Keratinocyte (primary cell): Measurements from ENCODE around the gene DNMBP. TPM values are rescaled to one million over a fixed set of nuclear protein-coding genes. Genes with fewer than 3 reads are reported as not detected.

ENCODE experiments used
- DNase-seq: peaks from one replicate; pipeline ENCODE4 v3.0.0-alpha.2; 2011; ENCODE audit warnings: low read depth, missing footprints, low spot score
- FAIRE-seq: peaks from 2 replicates; lab custom pipeline; 2011; peaks lifted over from hg19 to GRCh38; lab: Jason Lieb, UNC
- H2AFZ ChIP-seq: 2 replicates; pipeline ENCODE4 v1.6.0; 2012; ENCODE audit warnings: low read length, control low read depth, inconsistent platforms; ENCODE audit not compliant: control insufficient read depth
- H3K27ac ChIP-seq: 2 replicates; pipeline ENCODE4 v1.5.1; 2011; ENCODE audit warnings: low read length; ENCODE audit not compliant: control insufficient read depth, insufficient read depth
- H3K27me3 ChIP-seq: 3 replicates; pipeline ENCODE4 v1.6.0; 2011; ENCODE audit warnings: low read length; ENCODE audit not compliant: control insufficient read depth, insufficient read depth; ENCODE audit errors: extremely low read depth
- H3K36me3 ChIP-seq, 2 experiments: 2 replicates in 1 of 2; 3 replicates in 1 of 2; pipeline ENCODE4 v1.5.1; 2011; ENCODE audit warnings: low read length in 2 of 2, mild to moderate bottlenecking in 1 of 2; ENCODE audit not compliant: control insufficient read depth in 2 of 2, insufficient read depth in 2 of 2; ENCODE audit errors: extremely low read depth in 1 of 2
- H3K4me1 ChIP-seq: 3 replicates; pipeline ENCODE4 v1.5.1; 2011; ENCODE audit warnings: low read length; ENCODE audit not compliant: control insufficient read depth, insufficient read depth; ENCODE audit errors: extremely low read depth
- H3K4me2 ChIP-seq: 3 replicates; pipeline ENCODE4 v1.6.0; 2011; ENCODE audit warnings: low read depth, low read length; ENCODE audit not compliant: control insufficient read depth, insufficient read depth; ENCODE audit errors: extremely low read depth
- H3K4me3 ChIP-seq, 3 experiments: fragments of 200-600 bp in 1 of 3; sonication (generic) in 1 of 3; 2 replicates in 2 of 3; 3 replicates in 1 of 3; pipeline ENCODE4 v1.5.1; 2011 to 2016; ENCODE audit warnings: low read length in 3 of 3, mild to moderate bottlenecking in 3 of 3, control low read depth in 2 of 3, inconsistent platforms in 1 of 3, low read depth in 1 of 3, mixed read lengths in 1 of 3, mixed run types in 1 of 3, moderate library complexity in 1 of 3; ENCODE audit not compliant: control insufficient read depth in 2 of 3, insufficient read depth in 2 of 3; ENCODE audit errors: extremely low read depth in 1 of 3
- H3K79me2 ChIP-seq: 2 replicates; pipeline ENCODE4 v1.6.0; 2012; ENCODE audit warnings: low read length; ENCODE audit not compliant: control insufficient read depth, insufficient read depth
- H3K9ac ChIP-seq: 3 replicates; pipeline ENCODE4 v1.6.0; 2011; ENCODE audit warnings: low read length; ENCODE audit not compliant: control insufficient read depth, insufficient read depth; ENCODE audit errors: extremely low read depth
- H3K9me1 ChIP-seq: 3 replicates; pipeline ENCODE4 v1.6.0; 2011; ENCODE audit warnings: low read length; ENCODE audit not compliant: control insufficient read depth, insufficient read depth; ENCODE audit errors: extremely low read depth
- H3K9me3 ChIP-seq: 2 replicates; pipeline ENCODE4 v1.5.1; 2012; ENCODE audit warnings: low read depth, low read length; ENCODE audit not compliant: control insufficient read depth
- H4K20me1 ChIP-seq: 3 replicates; pipeline ENCODE4 v1.6.0; 2011; ENCODE audit warnings: low read length; ENCODE audit not compliant: control insufficient read depth, insufficient read depth; ENCODE audit errors: extremely low read depth
- CTCF ChIP-seq, 3 experiments: IDR thresholded peaks in 1 of 3; conservative IDR thresholded peaks in 1 of 3; optimal IDR thresholded peaks in 1 of 3; 2 replicates in 2 of 3; 3 replicates in 1 of 3; pipeline versions ENCODE3 to v1.5.1; 2011; ENCODE audit warnings: low read length in 3 of 3, mild to moderate bottlenecking in 3 of 3, moderate library complexity in 2 of 3, control low read depth in 1 of 3, inconsistent platforms in 1 of 3; ENCODE audit not compliant: insufficient read depth in 2 of 3; ENCODE audit errors: extremely low read depth in 1 of 3
- EZH2 ChIP-seq: IDR thresholded peaks from one replicate; pipeline ENCODE4 v1.6.1; 2012; ENCODE audit warnings: inconsistent platforms, mild to moderate bottlenecking, low read length, moderate library complexity
- dilution Hi-C: fragments of 300-500 bp; cut with MboI; formaldehyde crosslinking; loops from one replicate; pipeline ENCODE4 v1.7.0; 2020; ENCODE audit warnings: low sequenced_read_pairs; ENCODE audit not compliant: extremely low pct_ligation_motif_present
- polyA minus RNA-seq, 3 experiments: library from RNA; depleted of rRNA, polyadenylated mRNA; stranded (reverse); fragments of >200 nt; gene quantifications; 1 replicate in 1 of 3; 2 replicates in 1 of 3; 3 replicates in 1 of 3; pipeline ENCODE4 v1.2.3, GENCODE V29; 2011
- polyA plus RNA-seq, 5 experiments: library from polyadenylated mRNA; depleted of rRNA in 3 of 5; stranded (reverse) in 3 of 5; stranded (forward) in 1 of 5; unstranded in 1 of 5; fragments of >200 nt; gene quantifications; 1 replicate in 1 of 5; 2 replicates in 3 of 5; 3 replicates in 1 of 5; pipeline versions ENCODE4 v1.2.1 to v1.2.3, GENCODE V29; 2011 to 2012; ENCODE audit warnings: missing spikeins in 2 of 5, low read depth in 1 of 5, low replicate concordance in 1 of 5

Gene DNMBP, protein sequence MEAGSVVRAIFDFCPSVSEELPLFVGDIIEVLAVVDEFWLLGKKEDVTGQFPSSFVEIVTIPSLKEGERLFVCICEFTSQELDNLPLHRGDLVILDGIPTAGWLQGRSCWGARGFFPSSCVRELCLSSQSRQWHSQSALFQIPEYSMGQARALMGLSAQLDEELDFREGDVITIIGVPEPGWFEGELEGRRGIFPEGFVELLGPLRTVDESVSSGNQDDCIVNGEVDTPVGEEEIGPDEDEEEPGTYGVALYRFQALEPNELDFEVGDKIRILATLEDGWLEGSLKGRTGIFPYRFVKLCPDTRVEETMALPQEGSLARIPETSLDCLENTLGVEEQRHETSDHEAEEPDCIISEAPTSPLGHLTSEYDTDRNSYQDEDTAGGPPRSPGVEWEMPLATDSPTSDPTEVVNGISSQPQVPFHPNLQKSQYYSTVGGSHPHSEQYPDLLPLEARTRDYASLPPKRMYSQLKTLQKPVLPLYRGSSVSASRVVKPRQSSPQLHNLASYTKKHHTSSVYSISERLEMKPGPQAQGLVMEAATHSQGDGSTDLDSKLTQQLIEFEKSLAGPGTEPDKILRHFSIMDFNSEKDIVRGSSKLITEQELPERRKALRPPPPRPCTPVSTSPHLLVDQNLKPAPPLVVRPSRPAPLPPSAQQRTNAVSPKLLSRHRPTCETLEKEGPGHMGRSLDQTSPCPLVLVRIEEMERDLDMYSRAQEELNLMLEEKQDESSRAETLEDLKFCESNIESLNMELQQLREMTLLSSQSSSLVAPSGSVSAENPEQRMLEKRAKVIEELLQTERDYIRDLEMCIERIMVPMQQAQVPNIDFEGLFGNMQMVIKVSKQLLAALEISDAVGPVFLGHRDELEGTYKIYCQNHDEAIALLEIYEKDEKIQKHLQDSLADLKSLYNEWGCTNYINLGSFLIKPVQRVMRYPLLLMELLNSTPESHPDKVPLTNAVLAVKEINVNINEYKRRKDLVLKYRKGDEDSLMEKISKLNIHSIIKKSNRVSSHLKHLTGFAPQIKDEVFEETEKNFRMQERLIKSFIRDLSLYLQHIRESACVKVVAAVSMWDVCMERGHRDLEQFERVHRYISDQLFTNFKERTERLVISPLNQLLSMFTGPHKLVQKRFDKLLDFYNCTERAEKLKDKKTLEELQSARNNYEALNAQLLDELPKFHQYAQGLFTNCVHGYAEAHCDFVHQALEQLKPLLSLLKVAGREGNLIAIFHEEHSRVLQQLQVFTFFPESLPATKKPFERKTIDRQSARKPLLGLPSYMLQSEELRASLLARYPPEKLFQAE (N-terminal part only)
- polyA plus RNA-seq, result 7.7 to 26.9 TPM (median 15.8 TPM) in 3 replicates
- polyA plus RNA-seq (2011; ENCODE audit: low read depth), result 6.0 TPM
- 11.3 and 16.1 TPM in 2 replicates for polyA plus RNA-seq (2011; cell fraction: cytosol; rRNA removed)
- polyA plus RNA-seq (2011; cell fraction: nucleus; rRNA removed), result 44.5 and 44.6 TPM in 2 replicates
- 8.3 and 17.3 TPM in 2 replicates for polyA plus RNA-seq (2012; ENCODE audit: low replicate concordance)
- polyA minus RNA-seq, result 11.3 to 23.3 TPM (median 17.7 TPM) in 3 replicates
- 7.1 TPM for polyA minus RNA-seq (2011; cell fraction: cytosol; rRNA and poly(A)+ RNA removed)
- 22.1 and 39.7 TPM in 2 replicates for polyA minus RNA-seq (2011; cell fraction: nucleus; rRNA and poly(A)+ RNA removed)

GRCh38 chr10:100009793-100010676 lies at the start of gene DNMBP:
DNMBP (minus strand) TSS chr10:100009947; CDS start chr10:99972124, 37,823 bp downstream.
- Histone ChIP-seq H3K9ac (peak within 1 kb of the TSS; percentile 87), H3K4me2 (peak within 1 kb of the TSS; percentile 90), H3K4me3 (peak within 1 kb of the TSS; percentile 55 to 86 (median 77)), H3K9me3 (no peaks in the 10 kb centered on the region), H3K27me3 (no peaks in the 10 kb centered on the region), H2AFZ (peak within 1 kb of the TSS; percentile 36), H3K4me1 (peaks cover 28% of the 10 kb centered on the region), H4K20me1 (no peaks in the 10 kb centered on the region), H3K79me2 (peaks cover 34% of the 10 kb centered on the region), H3K27ac (peak within 1 kb of the TSS; percentile 66), H3K36me3 (no peaks in the 10 kb centered on the region), H3K9me1 (no peaks in the 10 kb centered on the region)
- dilution Hi-C loops, result no loop called here
- DNase-seq (no peak), FAIRE-seq (no peak)
- TF ChIP-seq CTCF (optimal IDR thresholded peaks at IDR 0.05 in 1 of 3, IDR thresholded peaks at IDR 0.05 in 1 of 3, conservative IDR thresholded peaks at IDR 0.05 in 1 of 3; ENCODE audit: extremely low read depth in 1 of 3, insufficient read depth in 2 of 3, low read length in 3 of 3) (peak in 1 of 3 experiments; percentile 68), EZH2 (no peak)
